HG02884 (cell line): Measurements from ENCODE around the gene SIDT2.
"Not testable (repeated sequence)": the region's sequence is repeated elsewhere in the genome, so short reads cannot be mapped to it uniquely, and the experiment has no call there.

Experiments
- ATAC-seq: cut with Tn5 transposase; IDR thresholded peaks from one replicate; pipeline ENCODE4 v1.9.1; 2021; ENCODE audit warnings: mild to moderate bottlenecking, moderate library complexity; ENCODE audit not compliant: unreplicated experiment

Gene SIDT2

GRCh38 chr11:117201658-117202305, 23.2 kb downstream of the SIDT2 start:
- no peak for ATAC-seq

GRCh38 chr11:117202386-117203068, 24.0 kb downstream of the SIDT2 start:
- no peak for ATAC-seq

GRCh38 chr11:117203069-117203407, 24.5 kb downstream of the SIDT2 start:
- ATAC-seq: no peak

GRCh38 chr11:117204283-117205080, 25.9 kb downstream of the SIDT2 start:
- ATAC-seq: no peak

- ATAC-seq: no peak
These were observed 26.8 kb downstream of the SIDT2 start for GRCh38 chr11:117205211-117205818.

- not testable (repeated sequence) for ATAC-seq
These were observed 27.6 kb downstream of the SIDT2 start for GRCh38 chr11:117206111-117206510.

- ATAC-seq: not testable (repeated sequence)
These were observed 28.3 kb downstream of the SIDT2 start for GRCh38 chr11:117206859-117207258.

- ATAC-seq: not testable (repeated sequence)
These were observed 28.9 kb downstream of the SIDT2 start for GRCh38 chr11:117207481-117207880.

- ATAC-seq: not testable (repeated sequence)
These were observed 30.2 kb downstream of the SIDT2 start for GRCh38 chr11:117208710-117209109.

GRCh38 chr11:117209351-117210125, 31.0 kb downstream of the SIDT2 start:
- not testable (repeated sequence) for ATAC-seq

GRCh38 chr11:117210620-117211019, 32.1 kb downstream of the SIDT2 start:
- ATAC-seq: no peak

- ATAC-seq: no peak
These were observed 34.3 kb downstream of the SIDT2 start for GRCh38 chr11:117212697-117213355.

GRCh38 chr11:117214404-117215110, 36.0 kb downstream of the SIDT2 start:
- no peak for ATAC-seq

- ATAC-seq: no peak
These were observed 38.9 kb downstream of the SIDT2 start for GRCh38 chr11:117217141-117218084.

- no peak for ATAC-seq
These were observed 39.8 kb downstream of the SIDT2 start for GRCh38 chr11:117218133-117218915.

- ATAC-seq: no peak
These were observed 40.5 kb downstream of the SIDT2 start for GRCh38 chr11:117219001-117219400.

- no peak for ATAC-seq
These were observed 40.9 kb downstream of the SIDT2 start for GRCh38 chr11:117219455-117219854.

GRCh38 chr11:117219995-117220394, 41.5 kb downstream of the SIDT2 start:
- ATAC-seq: no peak
